Measurements from ENCODE around the gene RAB13. TPM values are rescaled to one million over a fixed set of nuclear protein-coding genes. Genes with fewer than 3 reads are reported as not detected.
A peak's percentile ranks its signal among the peaks of the same experiment; 100 is the strongest.

The RAB13 gene
- total and polyA plus RNA-seq, 2 of the 13 experiments (the other 11 are each of a cell fraction or from before 2014, with no cell fraction given) = 15.9 to 24.7 TPM

GRCh38 chr1:153962088-153963029, 23.8 kb downstream of the RAB13 start:
- Histone ChIP-seq H2AFZ (ENCODE audit: low read length) (no peak overlapping the region), H3K79me2 (ENCODE audit: insufficient read depth, low read length) (peaks cover 35% of the 10 kb centered on the region), H3K27ac (ENCODE audit: extremely low read length, insufficient read depth, low read length) (peak overlapping the region; percentile 79), H3K9me3 (ENCODE audit: low read length) (no peaks in the 10 kb centered on the region), H3K4me2 (ENCODE audit: low read depth, low read length) (peak overlapping the region; percentile 98), H3K4me1 (ENCODE audit: insufficient read depth, low read length) (peaks cover 48% of the 10 kb centered on the region), H3K27me3 (ENCODE audit: control insufficient read depth in 1 of 2, insufficient read depth in 2 of 2, low read length in 2 of 2) (peaks cover 0 to 6% of the 10 kb centered on the region in 2 experiments; a peak in 1 of 5 replicates), H3K4me3 (replicated peaks in 1 of 3; ENCODE audit: insufficient read depth in 1 of 3, low read depth in 2 of 3, low read length in 3 of 3) (peak overlapping the region; percentile 85 to 92 (median 90)), H3K36me3 (replicated peaks in 1 of 2; ENCODE audit: control insufficient read depth in 1 of 2, insufficient read depth in 2 of 2, low read length in 2 of 2) (peaks cover 0 to 13% of the 10 kb centered on the region in 2 experiments; a peak in 1 of 5 replicates), H3K9ac (ENCODE audit: insufficient read depth, low read depth, low read length) (peak overlapping the region; percentile 89), H4K20me1 (ENCODE audit: insufficient read depth, low read length) (no peaks in the 10 kb centered on the region)
- in situ Hi-C loops (cut with HindIII; ENCODE audit: extremely low pct_ligation_motif_present, low pct_unique_long_range_greater_than_20kb) = no loop called here
- DNase-seq (ENCODE audit: low spot score) = peak; percentile 26
- ChIA-PET POLR2A (interaction anchor here (1.0 to 10.0 kb wide), 8 partner anchors 9 to 257 kb away, joined by 4 to 209 read pairs (median 22); partner anchors contain the start of genes DENND4B, GATAD2B, JTB and RAB13), CTCF (ENCODE audit: low intra/inter-chr PET ratio, low total read pairs) (no interaction called here)
- no TSS peak for BruUV-seq (replicated peaks)
- WGBS (ENCODE audit: low lambda C conversion rate) = 52% methylated on average over 14 of the region's 16 CpGs
- peak; percentile 0; the same call in 1 of the 3 replicates for ATAC-seq
- no peak for FAIRE-seq
- intact Hi-C loops (cut with micrococcal nuclease; ENCODE audit: unreplicated experiment) = no loop called here
- TF ChIP-seq SMARCE1 (IDR thresholded peaks at IDR 0.05; ENCODE audit: borderline replicate concordance) (no peak), HNRNPK (IDR thresholded peaks at IDR 0.05; ENCODE audit: low read depth, low read length, poor library complexity, severe bottlenecking) (no peak), HBP1 (CRISPR knock-in tag; IDR thresholded peaks at IDR 0.05; ENCODE audit: low read depth) (no peak), ZNF572 (CRISPR knock-in tag; IDR thresholded peaks at IDR 0.05) (no peak), ZIK1 (CRISPR knock-in tag; IDR thresholded peaks at IDR 0.05; ENCODE audit: borderline replicate concordance, low read depth) (no peak), REL (CRISPR knock-in tag; conservative IDR thresholded peaks at IDR 0.05) (no peak), ERF (CRISPR knock-in tag; IDR thresholded peaks at IDR 0.05) (no peak), PTBP1 (IDR thresholded peaks at IDR 0.05; ENCODE audit: low read depth, low read length, poor library complexity, severe bottlenecking) (no peak), ZBTB7A (CRISPR knock-in tag; IDR thresholded peaks at IDR 0.05) (no peak), SRSF4 (IDR thresholded peaks at IDR 0.05; ENCODE audit: low read depth, low read length, poor library complexity, severe bottlenecking) (no peak), TFDP2 (CRISPR knock-in tag; IDR thresholded peaks at IDR 0.05) (no peak), LBX2 (CRISPR knock-in tag; IDR thresholded peaks at IDR 0.05; ENCODE audit: borderline replicate concordance) (no peak), ZNF34 (CRISPR knock-in tag; IDR thresholded peaks at IDR 0.05; ENCODE audit: borderline replicate concordance) (no peak), ZBTB26 (CRISPR knock-in tag; IDR thresholded peaks at IDR 0.05; ENCODE audit: borderline replicate concordance) (no peak), HDAC1 (CRISPR knock-in tag; IDR thresholded peaks at IDR 0.05) (no peak)
